LHCN-M2 (cell line): ENCODE results near the gene PPRC1. TPM values are rescaled to one million over a fixed set of nuclear protein-coding genes. Genes with fewer than 3 reads are reported as not detected.
A peak's percentile ranks its signal among the peaks of the same experiment; 100 is the strongest.

Source experiments
- DNase-seq: peaks from one replicate; pipeline ENCODE4 v3.0.0-alpha.2; 2012; ENCODE audit warnings: low read depth
- total RNA-seq: library from RNA; depleted of rRNA; stranded (reverse); fragments of >200 nt; gene quantifications from 2 replicates; pipeline ENCODE4 v1.2.3, GENCODE V29; 2014

PPRC1 gene
- total RNA-seq, 1 experiment from 2014 or later = 23.1 TPM

DNA sequence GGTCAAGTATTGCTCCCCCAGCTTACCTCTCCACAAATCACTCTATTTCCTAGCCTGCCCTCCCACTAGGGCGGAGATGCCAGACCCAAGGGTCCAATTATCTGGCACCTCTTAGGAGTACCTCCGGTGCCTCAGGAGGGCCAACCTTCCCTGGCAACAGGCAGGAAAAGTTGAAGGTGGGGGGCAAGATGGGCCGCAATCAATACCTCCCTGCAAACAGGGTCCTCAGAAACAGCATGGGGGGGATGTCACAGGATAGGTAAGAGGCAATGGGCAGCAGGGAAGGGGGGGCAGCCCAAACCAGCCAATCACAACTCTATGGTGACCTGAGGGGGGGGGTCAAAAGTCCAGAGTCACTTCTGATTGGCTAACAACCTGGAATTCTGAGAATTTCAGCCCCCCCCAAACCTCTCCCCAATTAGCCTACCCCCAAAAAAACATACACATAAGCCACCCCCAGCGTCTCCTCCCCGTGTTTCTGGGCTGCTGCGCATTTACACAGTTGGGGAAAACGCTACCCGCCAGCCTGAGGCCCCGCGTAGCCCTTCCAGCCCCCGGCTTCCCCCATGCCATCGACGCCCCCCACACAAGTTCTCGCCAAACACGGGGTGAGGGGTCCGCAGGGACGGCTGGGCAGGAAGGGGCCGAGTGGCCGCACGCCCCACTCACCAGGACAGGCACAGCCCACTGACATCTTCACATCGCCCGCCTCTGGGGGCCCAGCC is 13.3 kb upstream of the PPRC1 start:
- peak; percentile 62 for DNase-seq

DNA sequence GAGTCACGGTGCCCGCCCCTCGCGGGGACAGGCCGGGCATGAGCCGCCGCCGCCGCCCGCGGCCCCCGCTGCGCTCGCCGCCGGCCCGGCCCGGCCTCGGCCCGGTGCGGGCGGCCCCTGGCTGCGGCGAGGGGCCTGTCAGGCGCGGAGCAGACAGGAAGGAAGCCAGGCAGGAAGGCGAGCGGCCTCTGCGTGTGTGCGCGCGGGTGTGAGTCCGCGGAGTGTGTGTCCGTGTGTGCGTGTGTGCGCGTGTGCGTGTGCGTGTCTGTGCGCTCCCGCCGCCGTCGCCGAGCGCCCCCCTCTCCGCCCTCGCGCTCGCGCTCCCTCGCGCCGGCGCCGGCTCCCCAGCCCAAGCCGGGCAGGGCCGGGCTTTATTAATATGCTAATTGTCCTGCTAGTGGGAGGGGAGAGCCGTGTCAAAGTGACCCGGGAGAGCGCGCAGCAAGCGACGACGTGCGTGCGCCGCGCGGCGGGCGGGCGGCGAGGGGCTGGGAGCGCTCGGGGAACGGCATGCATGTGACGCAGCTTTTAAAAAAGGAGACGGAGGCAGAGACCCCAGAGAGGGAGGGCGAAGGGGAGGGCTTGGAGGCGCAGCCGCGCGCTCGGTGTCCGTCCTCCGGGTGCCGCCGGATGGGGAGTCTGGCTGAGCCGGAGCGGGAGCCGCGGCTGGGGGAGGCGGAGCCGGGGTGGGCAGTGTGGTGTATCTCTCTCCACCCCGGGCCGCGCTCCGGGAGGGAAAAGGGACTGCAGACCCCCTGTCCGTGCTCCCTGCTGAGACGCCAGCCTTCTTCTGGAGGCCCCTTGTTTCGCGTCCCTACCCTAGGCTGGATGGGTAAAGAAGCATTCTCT is 12.5 kb upstream of the PPRC1 start, which contains the start of gene LDB1:
LDB1 (minus strand) TSS at position 227 of the 849 bp plus-strand sequence. CDS start 258 bp downstream, outside the sequence.
- peak; percentile 76 for DNase-seq

DNA sequence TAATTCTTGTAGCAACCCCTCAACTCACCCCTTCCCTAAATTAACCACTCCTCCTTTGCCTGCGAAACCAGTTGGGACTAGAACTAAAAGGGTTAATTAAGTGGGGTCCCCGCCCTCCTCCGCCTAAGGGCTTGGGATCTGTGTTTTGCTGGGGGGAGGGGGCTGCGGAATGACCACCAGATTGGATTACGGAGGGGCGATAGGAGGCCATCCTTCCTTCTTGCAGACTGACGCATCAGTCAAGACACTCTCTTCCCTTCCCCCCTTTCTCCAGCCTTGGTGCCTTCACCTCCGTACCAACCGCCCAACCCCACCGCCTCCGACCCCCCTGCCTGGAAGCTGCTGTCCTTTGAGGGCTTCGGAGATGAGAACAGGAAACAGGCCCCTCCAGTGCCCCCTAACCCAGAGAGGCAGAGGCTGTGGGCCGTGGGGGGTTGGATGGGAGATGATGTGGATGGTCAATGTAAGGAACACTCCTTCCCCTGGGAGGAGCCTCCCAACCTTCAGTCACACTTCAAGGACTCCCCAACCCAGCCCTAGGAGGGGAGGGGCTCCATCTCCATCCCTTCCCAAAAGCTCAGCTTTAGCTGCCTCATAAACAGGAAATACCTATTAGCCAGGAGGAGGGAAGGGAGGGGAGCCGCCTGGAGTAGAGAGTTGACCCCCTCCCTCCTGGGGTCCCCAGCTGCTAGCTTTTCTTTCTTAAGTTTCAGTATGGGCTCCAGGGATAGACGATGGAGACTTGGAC is 11.7 kb upstream of the PPRC1 start:
- DNase-seq = peak; percentile 28

DNA sequence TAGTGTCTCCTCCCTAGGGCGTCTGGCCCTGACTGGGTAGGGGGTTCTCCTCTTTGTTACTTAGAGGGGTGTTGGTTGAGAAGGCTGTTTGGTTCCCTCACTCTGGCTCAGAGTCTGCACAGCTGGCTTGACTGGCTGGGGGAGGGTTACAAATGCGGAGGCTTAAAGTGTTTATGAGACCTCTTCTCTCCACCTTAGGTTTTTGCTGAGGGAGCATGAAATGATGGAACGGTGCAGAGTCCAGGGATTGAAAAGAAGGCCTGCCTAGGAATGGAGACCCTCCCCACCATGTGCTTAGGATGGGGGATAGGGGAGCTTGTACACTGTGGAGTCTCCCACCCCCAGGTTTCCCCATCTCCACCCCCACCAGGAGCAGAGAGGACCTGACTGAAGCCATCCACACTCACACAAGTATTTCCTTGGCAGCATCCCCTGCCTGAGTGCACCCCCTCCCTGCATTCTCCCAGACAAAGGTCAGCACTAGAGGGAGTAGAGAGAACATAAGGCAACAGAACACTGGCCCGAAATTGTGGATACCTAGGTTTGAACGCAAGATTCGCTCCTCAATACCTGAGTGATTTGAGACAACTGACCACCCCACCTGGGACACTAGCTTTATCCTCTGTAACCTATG is 11.0 kb upstream of the PPRC1 start:
- DNase-seq = no peak

DNA sequence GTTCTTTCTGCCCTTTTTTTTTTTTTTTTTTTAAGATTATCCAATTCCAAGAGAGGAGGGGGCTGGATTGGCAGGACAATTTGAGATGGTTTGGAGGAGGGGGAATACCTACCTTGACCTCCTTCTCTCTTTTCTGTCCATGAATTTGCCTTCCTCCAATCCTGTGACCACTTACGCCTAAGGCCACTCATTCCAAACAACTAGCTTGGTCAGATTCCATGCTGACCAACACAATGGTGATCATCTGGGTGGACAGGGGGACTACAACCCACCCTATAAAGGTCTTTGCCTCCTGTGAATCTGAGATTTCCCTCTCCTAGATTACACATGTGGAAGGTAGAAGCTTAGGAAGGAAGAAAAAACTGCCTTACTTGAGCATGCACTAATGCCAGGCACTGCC is 10.4 kb upstream of the PPRC1 start:
- DNase-seq = no peak

DNA sequence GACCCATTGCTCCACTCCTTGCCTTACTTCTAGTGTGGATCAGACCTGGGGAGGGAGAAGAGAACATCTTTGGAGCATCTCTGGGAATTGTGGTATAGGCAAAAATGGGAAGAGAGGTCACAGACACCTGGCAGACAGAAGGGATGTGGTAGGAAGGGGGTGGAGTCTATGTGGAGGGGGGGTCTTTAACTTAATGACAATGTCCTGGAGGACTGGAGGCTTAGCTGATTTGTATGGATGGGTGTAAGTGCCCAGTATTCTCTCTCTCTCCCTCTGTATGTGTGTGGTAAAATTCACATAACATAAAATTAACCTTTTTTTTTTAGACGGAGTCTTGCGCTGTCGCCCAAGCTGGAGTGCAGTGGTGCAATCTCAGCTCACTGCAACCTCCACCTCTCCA is 9.6 kb upstream of the PPRC1 start:
- no peak for DNase-seq

DNA sequence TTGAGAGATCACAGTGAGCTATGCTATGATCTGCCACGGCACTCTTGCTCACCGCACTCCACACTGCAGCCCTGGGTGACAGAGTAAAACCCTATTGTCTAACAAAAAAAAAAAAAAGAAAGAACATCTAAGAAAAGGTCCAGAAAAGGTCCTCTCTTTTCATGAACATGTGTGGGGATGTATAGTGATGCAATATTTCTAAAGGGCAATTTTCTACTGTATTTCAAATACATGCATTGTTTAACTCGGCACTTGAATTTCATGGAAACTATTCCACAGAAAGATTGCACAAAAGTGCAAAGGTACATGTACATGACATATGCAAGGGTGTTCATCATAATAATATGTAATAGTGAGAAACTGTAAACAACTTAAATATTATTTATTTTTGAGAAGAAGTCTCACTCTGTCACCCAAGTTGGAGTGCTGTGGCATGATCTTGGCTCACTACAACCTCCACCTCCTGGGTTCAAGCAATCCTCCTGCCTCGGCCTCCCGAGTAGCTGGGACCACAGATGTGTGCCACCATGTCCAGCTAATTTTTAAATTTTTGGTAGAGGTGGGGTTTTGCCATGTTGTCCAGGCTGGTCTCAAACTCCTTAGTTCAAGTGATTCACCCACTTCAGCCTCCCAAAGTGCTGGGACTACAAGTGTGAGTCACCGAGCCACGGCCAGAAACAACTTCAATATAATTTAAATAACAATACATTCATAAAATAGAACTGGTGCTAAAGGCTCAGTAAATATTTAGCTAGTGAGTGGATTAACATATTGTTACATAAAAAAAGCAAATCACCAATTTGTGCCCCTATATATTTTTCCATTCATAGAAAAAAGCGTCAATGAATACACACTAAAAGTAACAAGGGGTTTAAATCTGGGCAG is 1.3 kb upstream of the PPRC1 start:
- peak; percentile 32 for DNase-seq

DNA sequence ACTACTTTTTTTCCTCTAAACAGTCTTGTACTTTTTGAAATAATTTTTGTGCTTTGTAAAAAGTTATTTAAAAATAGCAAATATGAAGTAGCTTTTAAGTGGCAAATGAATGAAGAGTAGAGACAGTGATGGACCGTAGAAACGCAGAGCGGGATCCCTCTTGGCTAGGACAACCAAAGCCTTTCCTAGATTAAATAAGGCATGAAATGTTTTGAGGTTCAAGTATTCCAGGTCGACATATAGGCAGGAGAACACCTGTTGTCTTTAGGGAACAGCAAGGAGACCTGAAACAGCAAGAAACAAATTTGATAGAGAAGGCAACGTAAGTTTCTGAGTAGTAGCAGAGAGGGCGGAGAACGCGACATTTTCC is 662 bp upstream of the PPRC1 start:
- no peak for DNase-seq

DNA sequence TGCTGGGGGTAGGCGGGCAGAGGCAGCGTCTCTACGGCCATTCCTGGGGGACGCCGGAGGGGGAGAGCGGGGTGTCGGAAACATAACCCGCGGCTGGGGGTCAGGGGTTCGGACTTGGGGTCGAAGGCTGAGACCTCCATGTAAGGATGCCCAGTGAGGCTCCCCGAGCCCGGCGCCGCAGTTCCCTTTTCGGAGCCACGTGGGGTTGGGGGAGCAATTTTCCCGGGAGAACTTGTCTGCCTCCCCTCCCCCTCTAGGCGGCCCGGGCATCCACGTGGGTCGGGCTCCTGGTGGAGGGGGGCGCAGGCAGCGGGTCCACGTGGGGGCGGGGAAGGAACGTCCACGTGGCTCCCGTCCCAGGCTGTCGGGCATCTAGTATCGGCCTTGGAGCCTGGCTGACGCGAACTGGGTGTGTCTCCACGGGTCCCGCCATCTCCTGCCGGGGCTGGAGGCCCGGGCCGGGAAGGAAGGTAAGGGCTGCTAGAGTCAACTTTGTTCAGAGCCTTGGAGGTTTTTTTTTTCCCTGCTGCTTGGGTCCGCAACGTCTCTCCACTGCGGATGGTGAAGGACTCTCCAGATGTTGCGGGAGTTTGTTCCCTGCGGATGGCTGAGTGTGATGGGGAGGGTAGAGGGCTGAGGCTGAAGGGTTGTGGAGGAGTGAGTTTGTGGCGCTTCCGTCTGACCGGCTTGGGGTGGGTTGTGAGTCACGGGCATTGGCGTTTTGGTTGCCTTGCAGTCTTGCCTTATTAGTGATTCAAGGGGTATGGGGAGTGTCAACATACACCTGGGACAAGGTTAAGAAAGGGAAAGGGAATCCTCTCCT is 744 bp downstream of the PPRC1 start:
- peak; percentile 75 for DNase-seq

DNA sequence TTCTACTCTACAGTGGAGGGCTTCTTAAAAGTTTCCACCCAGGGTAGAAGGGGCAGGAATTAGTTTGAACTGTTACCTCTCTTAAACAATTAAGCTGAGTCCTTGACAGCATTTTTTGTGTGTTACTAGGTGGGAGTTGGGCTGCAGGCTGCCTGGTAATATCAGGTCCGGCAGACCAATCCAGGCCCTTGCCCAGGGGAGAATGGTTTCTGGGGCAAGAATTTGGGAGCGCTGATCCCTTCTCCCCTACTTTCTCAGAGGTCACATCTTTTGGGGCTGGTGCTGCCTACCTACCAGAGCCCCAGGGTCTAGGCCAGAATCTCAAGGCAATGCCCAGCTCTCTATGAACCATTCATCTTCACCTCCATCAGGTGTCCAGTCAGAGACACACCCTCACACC is 1.6 kb downstream of the PPRC1 start:
- DNase-seq = no peak

DNA sequence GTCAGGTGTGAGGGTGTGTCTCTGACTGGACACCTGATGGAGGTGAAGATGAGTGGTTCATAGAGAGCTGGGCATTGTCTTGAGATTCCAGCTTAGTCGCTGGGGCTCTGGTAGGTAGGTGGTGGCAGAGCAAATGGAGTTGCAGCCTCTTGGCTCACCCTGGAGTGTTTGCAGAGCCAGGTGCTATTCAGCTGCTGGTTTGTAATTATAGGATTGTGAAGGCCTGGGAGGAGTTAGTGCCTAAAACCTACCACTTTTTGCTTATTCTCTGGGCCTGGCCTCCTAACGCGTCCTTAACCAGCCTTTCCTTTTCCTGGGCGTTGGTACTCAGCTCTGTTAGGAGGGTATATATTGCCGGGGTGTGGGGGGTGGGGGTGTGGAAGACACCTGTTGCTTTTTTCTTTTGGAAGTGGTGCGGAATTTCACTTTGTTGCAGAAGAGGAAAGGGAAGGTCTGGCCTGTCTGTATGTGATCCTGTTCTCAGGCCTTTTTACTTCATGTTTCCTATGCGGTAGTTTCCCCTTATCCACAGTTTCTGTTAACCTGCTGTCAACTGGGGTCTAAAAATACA is 3.2 kb downstream of the PPRC1 start:
- DNase-seq = no peak

DNA sequence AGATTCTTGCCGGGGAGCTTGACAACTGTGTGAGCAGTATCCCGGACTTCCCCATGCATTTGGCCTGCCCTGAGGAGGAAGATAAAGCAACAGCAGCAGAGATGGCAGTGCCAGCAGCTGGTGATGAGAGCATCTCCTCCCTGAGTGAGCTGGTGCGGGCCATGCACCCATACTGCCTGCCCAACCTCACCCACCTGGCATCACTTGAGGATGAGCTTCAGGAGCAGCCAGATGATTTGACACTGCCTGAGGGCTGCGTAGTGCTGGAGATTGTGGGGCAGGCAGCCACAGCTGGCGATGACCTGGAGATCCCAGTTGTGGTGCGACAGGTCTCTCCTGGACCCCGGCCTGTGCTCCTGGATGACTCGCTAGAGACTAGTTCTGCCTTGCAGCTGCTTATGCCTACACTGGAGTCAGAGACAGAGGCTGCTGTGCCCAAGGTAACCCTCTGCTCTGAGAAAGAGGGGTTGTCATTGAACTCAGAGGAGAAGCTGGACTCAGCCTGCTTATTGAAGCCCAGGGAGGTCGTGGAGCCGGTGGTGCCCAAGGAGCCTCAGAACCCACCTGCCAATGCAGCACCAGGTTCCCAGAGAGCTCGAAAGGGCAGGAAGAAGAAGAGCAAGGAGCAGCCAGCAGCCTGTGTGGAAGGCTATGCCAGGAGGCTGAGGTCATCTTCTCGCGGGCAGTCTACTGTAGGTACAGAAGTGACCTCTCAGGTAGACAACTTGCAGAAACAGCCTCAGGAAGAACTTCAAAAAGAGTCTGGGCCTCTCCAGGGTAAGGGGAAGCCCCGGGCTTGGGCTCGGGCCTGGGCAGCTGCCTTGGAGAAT is 6.7 kb downstream of the PPRC1 start:
- no peak for DNase-seq

DNA sequence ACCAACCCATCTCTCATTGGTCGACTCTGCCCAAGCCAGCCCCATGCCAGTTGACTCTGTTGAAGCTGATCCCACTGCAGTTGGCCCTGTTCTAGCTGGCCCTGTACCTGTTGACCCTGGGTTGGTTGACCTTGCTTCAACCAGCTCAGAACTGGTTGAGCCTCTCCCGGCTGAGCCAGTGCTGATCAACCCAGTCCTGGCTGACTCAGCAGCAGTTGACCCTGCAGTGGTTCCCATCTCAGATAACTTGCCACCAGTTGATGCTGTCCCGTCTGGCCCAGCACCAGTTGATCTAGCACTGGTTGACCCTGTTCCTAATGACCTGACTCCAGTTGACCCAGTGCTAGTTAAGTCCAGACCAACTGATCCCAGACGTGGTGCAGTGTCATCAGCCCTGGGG is 7.4 kb downstream of the PPRC1 start:
- no peak for DNase-seq

DNA sequence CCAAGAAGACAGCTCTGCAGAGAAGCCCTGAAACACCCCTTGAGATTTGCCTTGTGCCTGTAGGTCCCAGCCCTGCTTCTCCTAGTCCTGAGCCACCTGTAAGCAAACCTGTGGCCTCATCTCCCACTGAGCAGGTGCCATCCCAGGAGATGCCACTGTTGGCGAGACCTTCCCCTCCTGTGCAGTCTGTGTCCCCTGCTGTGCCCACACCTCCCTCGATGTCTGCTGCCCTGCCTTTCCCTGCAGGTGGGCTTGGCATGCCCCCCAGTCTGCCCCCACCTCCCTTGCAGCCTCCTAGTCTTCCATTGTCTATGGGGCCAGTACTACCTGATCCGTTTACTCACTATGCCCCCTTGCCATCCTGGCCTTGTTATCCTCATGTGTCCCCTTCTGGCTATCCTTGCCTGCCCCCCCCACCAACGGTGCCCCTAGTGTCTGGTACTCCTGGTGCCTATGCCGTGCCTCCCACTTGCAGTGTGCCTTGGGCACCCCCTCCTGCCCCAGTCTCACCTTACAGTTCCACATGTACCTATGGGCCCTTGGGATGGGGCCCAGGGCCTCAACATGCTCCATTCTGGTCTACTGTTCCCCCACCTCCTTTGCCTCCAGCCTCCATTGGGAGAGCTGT is 8.2 kb downstream of the PPRC1 start:
- DNase-seq = no peak

DNA sequence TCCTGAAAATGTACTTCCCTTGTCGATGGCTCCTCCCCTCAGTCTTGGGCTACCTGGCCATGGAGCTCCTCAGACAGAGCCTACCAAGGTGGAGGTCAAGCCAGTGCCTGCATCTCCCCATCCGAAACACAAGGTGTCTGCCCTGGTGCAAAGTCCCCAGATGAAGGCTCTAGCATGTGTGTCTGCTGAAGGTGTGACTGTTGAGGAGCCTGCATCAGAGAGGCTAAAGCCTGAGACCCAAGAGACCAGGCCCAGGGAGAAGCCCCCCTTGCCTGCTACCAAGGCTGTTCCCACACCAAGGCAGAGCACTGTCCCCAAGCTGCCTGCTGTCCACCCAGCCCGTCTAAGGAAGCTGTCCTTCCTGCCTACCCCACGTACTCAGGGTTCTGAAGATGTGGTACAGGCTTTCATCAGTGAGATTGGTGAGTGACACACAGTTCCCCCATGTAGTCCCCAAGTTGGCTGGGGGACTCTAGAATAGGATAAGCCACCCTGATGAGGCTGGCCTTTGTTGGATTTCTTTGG is 8.8 kb downstream of the PPRC1 start:
- no peak for DNase-seq

DNA sequence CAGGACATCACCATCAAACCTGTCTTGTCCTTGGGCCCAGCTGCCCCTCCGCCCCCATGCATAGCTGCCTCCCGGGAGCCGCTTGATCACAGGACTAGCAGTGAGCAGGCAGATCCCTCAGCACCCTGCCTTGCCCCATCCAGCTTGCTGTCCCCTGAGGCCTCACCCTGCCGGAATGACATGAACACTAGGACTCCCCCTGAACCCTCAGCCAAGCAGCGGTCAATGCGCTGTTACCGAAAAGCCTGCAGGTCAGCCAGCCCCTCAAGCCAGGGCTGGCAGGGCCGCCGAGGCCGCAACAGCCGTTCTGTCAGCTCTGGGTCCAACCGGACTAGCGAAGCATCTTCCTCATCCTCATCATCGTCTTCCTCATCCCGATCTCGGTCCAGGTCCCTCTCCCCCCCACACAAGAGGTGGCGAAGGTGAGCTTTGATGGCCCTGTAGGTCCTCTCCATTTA is 14.2 kb downstream of the PPRC1 start:
- no peak for DNase-seq

DNA sequence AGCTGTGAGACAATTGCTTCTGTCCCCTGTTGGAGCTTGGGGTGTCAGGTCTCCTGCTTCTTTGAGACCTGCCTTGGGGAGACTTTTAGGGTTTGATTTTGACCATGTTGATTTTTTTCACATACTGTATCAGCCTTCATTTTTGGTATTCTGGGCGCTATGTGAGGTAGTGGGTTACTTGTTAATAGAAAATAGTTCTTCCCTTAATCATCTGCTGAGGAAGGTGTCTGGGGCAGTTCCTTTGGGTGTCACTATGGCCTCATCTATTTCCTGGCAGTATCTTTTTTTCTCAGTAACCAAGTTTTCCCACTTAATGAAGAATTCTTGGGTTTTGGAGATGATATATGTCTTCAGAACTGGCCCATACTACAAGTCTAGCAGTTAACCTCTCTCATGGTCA is 14.7 kb downstream of the PPRC1 start:
- DNase-seq = no peak

DNA sequence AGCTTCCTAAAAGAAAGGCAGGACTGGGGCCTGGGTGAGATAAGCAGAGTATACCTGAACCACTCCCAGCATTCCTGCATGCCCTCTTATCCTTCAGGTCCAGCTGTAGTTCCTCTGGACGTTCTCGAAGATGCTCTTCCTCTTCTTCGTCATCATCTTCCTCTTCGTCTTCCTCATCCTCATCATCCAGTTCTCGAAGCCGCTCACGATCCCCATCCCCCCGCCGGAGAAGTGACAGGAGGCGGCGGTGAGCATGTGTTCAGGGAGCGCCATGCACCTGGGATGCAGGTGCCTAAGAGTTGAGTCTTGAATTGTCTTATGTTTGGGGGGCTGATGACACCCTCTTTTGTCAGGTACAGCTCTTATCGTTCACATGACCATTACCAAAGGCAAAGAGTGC is 15.4 kb downstream of the PPRC1 start:
- DNase-seq = no peak
